ENCODE measurements around the gene SOWAHC. TPM values are rescaled to one million over a fixed set of nuclear protein-coding genes. Genes with fewer than 3 reads are reported as not detected.

The SOWAHC gene
- total RNA-seq, 1 donor from 2014 or later, result 14.9 TPM

DNA sequence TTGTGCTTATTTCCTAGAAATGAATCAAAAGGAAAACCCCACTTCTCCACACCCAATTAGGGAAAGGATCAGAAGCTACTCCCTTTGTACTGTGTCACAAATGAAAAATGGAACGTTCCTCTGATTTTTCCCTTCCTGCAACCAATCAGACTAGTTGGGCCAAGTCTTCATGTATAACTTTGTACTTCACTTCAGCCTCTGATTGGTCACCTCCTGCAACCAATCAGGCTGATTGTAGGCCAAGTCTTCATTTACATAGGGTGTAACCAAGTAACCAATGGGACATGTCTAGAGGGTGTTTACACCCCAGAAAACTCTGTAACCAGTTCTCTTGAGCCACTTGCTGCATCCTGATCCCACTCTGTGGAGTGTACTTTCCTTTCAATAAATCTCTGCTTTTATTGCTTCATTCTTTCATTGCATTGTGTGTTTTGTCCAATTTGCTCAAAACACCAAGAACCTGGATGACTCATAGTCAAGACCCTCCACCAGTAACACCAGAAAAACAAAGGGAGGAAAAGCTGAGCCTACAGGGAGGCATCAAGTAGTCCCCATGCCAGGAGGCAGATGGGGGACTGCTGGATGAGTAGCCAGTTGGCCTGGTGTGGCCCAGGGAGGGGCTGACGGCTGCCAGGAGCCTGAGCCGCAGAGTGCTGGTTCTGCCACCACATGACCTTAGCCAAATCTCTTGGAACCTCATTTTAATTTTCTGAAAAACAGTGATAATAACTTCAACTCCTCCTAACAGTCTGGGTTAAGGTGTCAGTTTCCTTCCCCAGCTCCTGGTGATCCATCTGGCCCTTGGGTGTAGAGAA lies 46.1 kb downstream of the SOWAHC start:
- TF ChIP-seq, protein P1, sequence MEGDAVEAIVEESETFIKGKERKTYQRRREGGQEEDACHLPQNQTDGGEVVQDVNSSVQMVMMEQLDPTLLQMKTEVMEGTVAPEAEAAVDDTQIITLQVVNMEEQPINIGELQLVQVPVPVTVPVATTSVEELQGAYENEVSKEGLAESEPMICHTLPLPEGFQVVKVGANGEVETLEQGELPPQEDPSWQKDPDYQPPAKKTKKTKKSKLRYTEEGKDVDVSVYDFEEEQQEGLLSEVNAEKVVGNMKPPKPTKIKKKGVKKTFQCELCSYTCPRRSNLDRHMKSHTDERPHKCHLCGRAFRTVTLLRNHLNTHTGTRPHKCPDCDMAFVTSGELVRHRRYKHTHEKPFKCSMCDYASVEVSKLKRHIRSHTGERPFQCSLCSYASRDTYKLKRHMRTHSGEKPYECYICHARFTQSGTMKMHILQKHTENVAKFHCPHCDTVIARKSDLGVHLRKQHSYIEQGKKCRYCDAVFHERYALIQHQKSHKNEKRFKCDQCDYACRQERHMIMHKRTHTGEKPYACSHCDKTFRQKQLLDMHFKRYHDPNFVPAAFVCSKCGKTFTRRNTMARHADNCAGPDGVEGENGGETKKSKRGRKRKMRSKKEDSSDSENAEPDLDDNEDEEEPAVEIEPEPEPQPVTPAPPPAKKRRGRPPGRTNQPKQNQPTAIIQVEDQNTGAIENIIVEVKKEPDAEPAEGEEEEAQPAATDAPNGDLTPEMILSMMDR (IDR thresholded peaks at IDR 0.05; ENCODE audit: insufficient read depth, low read length, poor library complexity, severe bottlenecking), result no peak
- no peaks in the 10 kb centered on the region for H3K27me3 ChIP-seq (ENCODE audit: control insufficient read depth, insufficient read depth, low read length)
- H3K36me3 ChIP-seq (ENCODE audit: control insufficient read depth, insufficient read depth, low read length), result no peaks in the 10 kb centered on the region
- no peak overlapping the region for H3K4me3 ChIP-seq (ENCODE audit: low read depth, low read length)
- DNase-seq (ENCODE audit: low read depth), result no peak

DNA sequence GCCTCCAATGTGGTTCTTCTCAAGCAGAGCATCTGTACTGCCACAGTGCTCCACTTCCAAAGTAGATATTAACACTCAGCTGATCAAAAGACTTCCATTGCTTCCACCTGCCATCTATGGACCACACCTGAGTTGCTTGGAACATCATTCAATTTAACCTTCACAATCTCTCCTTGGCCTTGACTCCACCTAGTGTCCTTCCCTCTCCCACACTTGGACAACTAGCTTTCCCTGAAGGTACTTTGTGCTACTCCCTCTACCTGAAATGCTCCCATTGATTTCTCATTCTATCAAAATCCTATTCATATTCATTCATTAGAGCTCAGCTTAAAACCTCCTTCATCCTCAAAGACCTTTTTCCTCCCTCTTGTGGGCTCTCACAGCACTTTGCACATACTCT lies 48.7 kb downstream of the SOWAHC start:
- no peaks in the 10 kb centered on the region for H3K36me3 ChIP-seq (ENCODE audit: control insufficient read depth, insufficient read depth, low read length)
- no peak overlapping the region for H3K4me3 ChIP-seq (ENCODE audit: low read depth, low read length)
- DNase-seq (ENCODE audit: low read depth), result no peak
- H3K27me3 ChIP-seq (ENCODE audit: control insufficient read depth, insufficient read depth, low read length), result peaks cover 6% of the 10 kb centered on the region
- TF ChIP-seq, protein P1 (IDR thresholded peaks at IDR 0.05; ENCODE audit: insufficient read depth, low read length, poor library complexity, severe bottlenecking), result no peak

GRCh38 chr2:109663721-109664120 lies 49.6 kb downstream of the SOWAHC start:
- H3K36me3 ChIP-seq (ENCODE audit: control insufficient read depth, insufficient read depth, low read length), result no peaks in the 10 kb centered on the region
- no peak overlapping the region for H3K4me3 ChIP-seq (ENCODE audit: low read depth, low read length)
- H3K27me3 ChIP-seq (ENCODE audit: control insufficient read depth, insufficient read depth, low read length), result peaks cover 7% of the 10 kb centered on the region
- DNase-seq (ENCODE audit: low read depth), result no peak
- TF ChIP-seq, protein P1 (IDR thresholded peaks at IDR 0.05; ENCODE audit: insufficient read depth, low read length, poor library complexity, severe bottlenecking), result no peak

DNA sequence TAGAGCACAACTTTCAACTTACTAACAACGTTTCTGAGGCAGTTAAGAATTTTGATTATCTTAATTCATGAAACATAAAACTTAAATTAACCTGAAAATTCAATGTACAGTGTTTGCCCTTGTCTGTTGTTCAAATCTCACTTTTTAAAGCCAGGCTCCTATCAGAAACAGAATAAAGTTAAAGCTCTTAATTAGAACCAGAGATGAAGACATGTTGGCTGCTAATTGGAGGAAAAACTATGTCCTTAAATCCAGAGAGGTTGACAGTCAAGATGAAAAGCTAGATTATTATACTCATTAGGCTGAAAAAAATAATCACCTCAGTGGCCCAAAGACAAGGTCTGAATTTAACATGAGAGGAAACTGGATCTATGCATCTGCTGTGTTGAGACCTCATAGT lies 52.3 kb downstream of the SOWAHC start:
- DNase-seq (ENCODE audit: low read depth), result no peak
- H3K27me3 ChIP-seq (ENCODE audit: control insufficient read depth, insufficient read depth, low read length), result peaks cover 7% of the 10 kb centered on the region
- H3K4me3 ChIP-seq (ENCODE audit: low read depth, low read length), result no peak overlapping the region
- TF ChIP-seq, protein P1 (IDR thresholded peaks at IDR 0.05; ENCODE audit: insufficient read depth, low read length, poor library complexity, severe bottlenecking), result no peak
- H3K36me3 ChIP-seq (ENCODE audit: control insufficient read depth, insufficient read depth, low read length), result no peaks in the 10 kb centered on the region

Other genes with a start within 250 kb of the SOWAHC start
- gene SEPTIN10, start 398 bp upstream of the SOWAHC start, total RNA-seq, result 43.2 and 45.7 TPM in 2 replicates
- gene RGPD5, start 179.9 kb downstream of the SOWAHC start, total RNA-seq, result 7.6 and 12.4 TPM in 2 replicates

Measured in kidney epithelial cell (primary cell).